ENCODE measurements around the gene SAMD11. TPM values are rescaled to one million over a fixed set of nuclear protein-coding genes. Genes with fewer than 3 reads are reported as not detected.

The SAMD11 gene
- total and polyA plus RNA-seq, 2 of the 13 experiments (the other 11 are each of a cell fraction or from before 2014, with no cell fraction given) = 0.11 TPM; not detected in 1

- TF ChIP-seq ZNF609 (CRISPR knock-in tag; IDR thresholded peaks at IDR 0.05; ENCODE audit: borderline replicate concordance) (peak; percentile 36; the same call in 1 of the 2 replicates), ESRRA (CRISPR knock-in tag; IDR thresholded peaks at IDR 0.05; ENCODE audit: low read depth) (0 out of 2 replicates have a peak, but pooled peaks have one; percentile 39), ZNF547 (CRISPR knock-in tag; IDR thresholded peaks at IDR 0.05) (no peak), ZNF225 (CRISPR knock-in tag; IDR thresholded peaks at IDR 0.05) (no peak), ZNF782 (CRISPR knock-in tag; IDR thresholded peaks at IDR 0.05; ENCODE audit: borderline replicate concordance) (no peak), ZNF776 (CRISPR knock-in tag; IDR thresholded peaks at IDR 0.05) (0 out of 2 replicates have a peak, but pooled peaks have one; percentile 7), ZNF296 (CRISPR knock-in tag; conservative IDR thresholded peaks at IDR 0.05) (peak; percentile 93), CSRNP1 (CRISPR knock-in tag; IDR thresholded peaks at IDR 0.05) (no peak), ZNF430 (CRISPR knock-in tag; IDR thresholded peaks at IDR 0.05) (0 out of 2 replicates have a peak, but pooled peaks have one; percentile 48), PATZ1 (CRISPR knock-in tag; IDR thresholded peaks at IDR 0.05) (peak; percentile 76), ZEB1 (IDR thresholded peaks at IDR 0.05; ENCODE audit: insufficient replicate concordance, low read depth) (no peak), SMARCC2 (IDR thresholded peaks at IDR 0.05) (no peak), ZBTB38 (CRISPR knock-in tag; IDR thresholded peaks at IDR 0.05) (peak; percentile 54; the same call in 1 of the 2 replicates), TP53 (CRISPR knock-in tag; conservative IDR thresholded peaks at IDR 0.05) (no peak), ZNF652 (CRISPR knock-in tag; IDR thresholded peaks at IDR 0.05; ENCODE audit: borderline replicate concordance, low read depth) (no peak), SAP130 (CRISPR knock-in tag; IDR thresholded peaks at IDR 0.05; ENCODE audit: low read depth) (peak; percentile 80), GTF3A (CRISPR knock-in tag; conservative IDR thresholded peaks at IDR 0.05) (no peak), ZNF350 (CRISPR knock-in tag; IDR thresholded peaks at IDR 0.05; ENCODE audit: borderline replicate concordance, low read depth) (peak; percentile 32; the same call in 1 of the 2 replicates), POGK (CRISPR knock-in tag; conservative IDR thresholded peaks at IDR 0.05) (peak; percentile 91)
These were observed 57.1 kb downstream of the SAMD11 start (continued) for GRCh38 chr1:980602-981395.

All from HepG2 (cell line).